Measurements from ENCODE around the gene TAF1D. TPM values are rescaled to one million over a fixed set of nuclear protein-coding genes. Genes with fewer than 3 reads are reported as not detected.

The TAF1D gene
- polyA plus RNA-seq, 1 experiment, result 32.8 TPM

GRCh38 chr11:93732237-93732892 lies 8.9 kb downstream of the TAF1D start:
- ChIA-PET POLR2A (no interaction called here), CTCF (interaction anchor here (1.1 kb wide), 1 partner anchor 9 kb away, joined by 4 read pairs; the partner anchor contains the start of genes C11orf54 and TAF1D)
- no peak for DNase-seq (ENCODE audit: low read depth)
- TF ChIP-seq CTCF (IDR thresholded peaks at IDR 0.05; ENCODE audit: insufficient read depth, low read depth, low read length), result no peak
- Histone ChIP-seq H3K36me3 (ENCODE audit: control insufficient read depth, insufficient read depth, low read length) (peaks cover 22% of the 10 kb centered on the region), H3K4me3 (ENCODE audit: low read depth, low read length) (no peak overlapping the region), H3K27me3 (ENCODE audit: control insufficient read depth, insufficient read depth, low read length) (no peaks in the 10 kb centered on the region)

DNA sequence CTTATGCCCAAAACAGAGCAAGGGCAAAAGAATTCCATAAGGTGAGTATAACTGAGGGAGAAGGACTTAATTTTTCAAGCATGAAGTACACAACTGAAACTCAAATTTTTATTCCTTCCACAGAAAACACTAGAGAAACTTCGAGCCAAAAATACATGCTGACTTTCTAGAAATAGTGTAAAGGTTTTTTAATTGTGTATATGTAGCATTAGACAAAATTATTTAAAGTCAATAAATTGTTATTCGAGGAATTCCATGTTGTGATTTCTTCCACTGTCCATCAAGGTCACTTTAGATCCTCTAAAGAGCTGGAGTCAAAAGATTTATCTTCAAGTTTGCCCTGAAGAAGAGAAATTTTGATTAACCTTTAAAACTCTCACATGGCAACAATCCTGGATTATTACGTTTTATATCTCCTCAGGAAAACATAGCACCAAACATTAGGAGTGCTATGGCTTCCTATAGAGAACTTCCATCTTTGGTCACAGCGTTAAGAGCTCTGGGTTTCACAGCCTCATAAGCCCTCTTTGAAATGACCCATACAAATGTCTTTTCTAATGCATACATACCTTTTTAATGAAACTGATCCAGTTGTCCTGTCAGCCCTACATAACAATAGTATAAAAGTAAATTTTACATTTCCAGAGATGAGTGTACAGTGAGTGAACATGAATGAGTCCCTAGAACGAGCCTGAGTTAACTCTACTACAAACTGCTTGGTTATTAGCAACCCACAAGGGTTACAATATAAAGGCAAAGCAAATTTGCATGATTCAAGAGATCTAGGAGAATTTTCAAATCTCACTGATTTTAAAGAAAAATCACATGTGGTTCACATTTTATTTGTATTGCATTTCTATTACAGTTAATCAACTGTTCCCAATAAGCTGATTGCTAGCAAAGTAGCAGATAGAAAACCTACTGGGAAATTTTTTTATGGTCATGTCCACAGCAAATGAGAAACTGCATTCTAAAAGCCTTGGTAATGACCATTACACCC lies 10.9 kb downstream of the TAF1D start:
- no peak for DNase-seq (ENCODE audit: low read depth)
- Histone ChIP-seq H3K4me3 (ENCODE audit: low read depth, low read length) (no peak overlapping the region), H3K27me3 (ENCODE audit: control insufficient read depth, insufficient read depth, low read length) (no peaks in the 10 kb centered on the region), H3K36me3 (ENCODE audit: control insufficient read depth, insufficient read depth, low read length) (peaks cover 18% of the 10 kb centered on the region)
- no peak for TF ChIP-seq CTCF (IDR thresholded peaks at IDR 0.05; ENCODE audit: insufficient read depth, low read depth, low read length)
- ChIA-PET POLR2A (no interaction called here), CTCF (no interaction called here)

DNA sequence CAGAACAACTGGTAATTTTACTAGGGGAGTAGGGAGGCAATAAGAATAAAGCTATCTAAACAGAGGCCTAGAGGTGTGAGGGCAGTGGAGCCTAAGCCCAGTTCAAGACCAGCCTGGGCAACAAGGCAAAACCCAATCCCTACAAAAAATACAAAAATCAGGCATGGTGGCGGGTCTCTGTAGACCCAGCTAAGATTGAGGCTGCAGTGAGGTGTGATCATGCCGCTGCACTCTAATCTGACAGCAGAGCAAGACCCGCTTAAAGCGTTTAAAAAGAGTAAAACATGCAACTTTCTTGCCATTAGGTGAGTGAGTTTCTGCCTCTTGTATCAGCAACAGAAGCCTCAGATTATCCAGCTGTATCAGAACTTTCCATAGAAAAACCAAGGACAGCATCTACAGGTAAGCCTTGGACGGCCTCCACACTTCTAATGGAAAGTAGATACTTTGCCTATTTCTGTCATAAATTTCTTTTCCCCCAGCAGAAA lies 12.1 kb downstream of the TAF1D start:
- no peak for TF ChIP-seq CTCF (IDR thresholded peaks at IDR 0.05; ENCODE audit: insufficient read depth, low read depth, low read length)
- Histone ChIP-seq H3K4me3 (ENCODE audit: low read depth, low read length) (no peak overlapping the region), H3K36me3 (ENCODE audit: control insufficient read depth, insufficient read depth, low read length) (peaks cover 13% of the 10 kb centered on the region), H3K27me3 (ENCODE audit: control insufficient read depth, insufficient read depth, low read length) (no peaks in the 10 kb centered on the region)
- DNase-seq (ENCODE audit: low read depth), result no peak
- ChIA-PET POLR2A (no interaction called here), CTCF (no interaction called here)

DNA sequence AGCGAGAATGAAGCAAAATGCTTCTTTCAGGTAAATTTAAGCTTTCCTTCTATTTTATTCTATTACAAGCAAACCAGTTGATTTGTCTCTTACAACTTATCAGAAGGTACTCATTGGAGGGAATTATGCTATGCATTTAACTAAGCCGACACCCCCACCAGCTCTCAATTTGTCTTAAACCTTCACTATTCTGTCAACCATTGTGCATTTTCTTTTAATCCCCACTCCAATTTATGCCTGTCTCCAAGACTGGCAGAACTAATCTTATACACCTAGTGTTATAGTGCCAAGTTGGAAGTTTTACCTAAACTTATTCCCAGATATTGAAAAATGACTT lies 12.5 kb downstream of the TAF1D start:
- Histone ChIP-seq H3K36me3 (ENCODE audit: control insufficient read depth, insufficient read depth, low read length) (peaks cover 13% of the 10 kb centered on the region), H3K27me3 (ENCODE audit: control insufficient read depth, insufficient read depth, low read length) (no peaks in the 10 kb centered on the region), H3K4me3 (ENCODE audit: low read depth, low read length) (no peak overlapping the region)
- no peak for TF ChIP-seq CTCF (IDR thresholded peaks at IDR 0.05; ENCODE audit: insufficient read depth, low read depth, low read length)
- DNase-seq (ENCODE audit: low read depth), result no peak
- ChIA-PET POLR2A (no interaction called here), CTCF (no interaction called here)

Data from BJ (cell line).